GM21360 (cell line): ENCODE results near the gene CCDC141.

Experiments
- ATAC-seq: cut with Tn5 transposase; IDR thresholded peaks from one replicate; pipeline ENCODE4 v1.9.1; 2021; ENCODE audit warnings: mild to moderate bottlenecking, moderate library complexity; ENCODE audit not compliant: unreplicated experiment

The CCDC141 gene

DNA sequence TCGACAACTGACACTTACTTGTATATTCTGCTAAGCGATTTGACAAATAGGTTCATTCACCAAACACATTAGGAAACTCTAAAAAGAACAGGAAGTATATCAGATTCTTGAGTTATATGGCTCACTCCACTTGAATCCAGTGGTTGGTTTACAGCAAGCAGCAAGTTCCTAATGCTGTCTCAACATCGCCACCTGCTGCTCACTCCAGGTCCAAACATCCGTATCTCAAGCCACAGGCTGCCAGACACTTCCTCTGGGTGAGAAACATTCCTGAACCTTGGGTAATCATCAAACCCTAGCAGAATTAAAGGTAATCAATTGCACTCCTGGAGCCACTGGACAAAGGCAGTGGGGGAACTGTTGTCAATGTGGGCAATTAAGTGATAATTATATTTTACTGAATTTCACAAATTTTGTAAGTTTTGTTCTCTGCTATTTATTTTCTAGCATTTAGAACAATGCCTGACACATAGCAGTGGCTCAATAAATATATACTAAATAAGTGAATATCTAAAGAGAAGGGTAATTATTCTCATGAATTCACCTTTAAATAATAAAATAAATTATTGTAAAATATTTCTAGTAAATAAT is 135.6 kb downstream of the CCDC141 start:
- peak; percentile 79 for ATAC-seq

DNA sequence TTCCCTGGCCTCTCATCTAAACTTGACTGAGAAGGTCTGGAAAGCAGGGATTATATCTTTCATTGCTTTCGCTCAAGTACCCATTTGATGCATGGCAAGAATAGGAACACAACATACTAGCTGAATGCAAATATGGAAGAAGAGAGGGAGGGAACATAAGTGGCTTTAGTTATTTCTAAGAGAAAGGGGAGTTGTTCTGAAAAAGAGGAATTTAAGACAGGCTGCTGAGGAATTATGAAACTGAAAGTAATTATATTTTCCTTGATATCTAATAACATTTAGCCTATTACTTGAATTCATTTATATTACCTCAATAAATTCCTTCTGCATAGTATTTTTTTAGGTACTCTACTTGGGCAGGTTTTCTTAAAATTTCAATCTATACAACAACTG is 136.9 kb downstream of the CCDC141 start:
- ATAC-seq: no peak

GRCh38 chr2:178912416-178913048 is 137.4 kb downstream of the CCDC141 start:
- ATAC-seq: no peak

DNA sequence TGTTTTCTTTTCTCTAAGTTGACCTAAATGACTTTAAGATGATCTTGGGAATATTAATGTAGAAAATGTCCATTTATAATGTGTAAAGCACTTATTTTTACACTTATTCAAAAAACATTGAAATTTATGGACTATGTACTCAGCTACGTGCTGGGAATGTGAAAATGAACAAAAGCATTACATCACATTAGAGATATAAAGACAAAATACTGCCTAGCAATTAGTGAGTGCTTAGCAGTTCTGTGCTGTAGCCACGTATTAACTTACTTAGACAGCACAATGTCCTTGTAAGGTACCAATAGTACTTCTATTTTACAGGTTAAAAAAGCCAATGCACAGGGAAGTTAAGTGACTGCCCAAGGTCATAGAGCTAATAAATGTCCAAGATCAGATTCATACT is 138.9 kb downstream of the CCDC141 start:
- ATAC-seq: no peak

DNA sequence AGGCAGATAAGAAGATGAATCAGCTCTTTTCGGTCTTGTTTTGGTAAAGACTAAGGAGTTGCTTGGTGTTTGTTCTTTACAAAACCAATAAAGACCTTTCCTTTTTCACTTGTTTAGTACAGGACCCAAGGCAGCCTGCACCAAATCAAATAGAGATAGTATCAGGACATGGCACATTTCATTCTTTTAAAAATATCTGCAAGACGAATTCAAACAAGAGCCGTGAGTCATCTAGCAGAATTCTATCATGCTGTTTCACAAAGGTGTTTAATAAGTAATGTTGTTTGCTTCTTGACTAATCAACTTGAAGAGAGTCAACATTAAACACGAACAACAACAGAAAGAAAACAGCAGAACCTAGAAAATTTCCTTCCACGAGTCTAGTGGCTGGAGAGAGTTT is 139.9 kb downstream of the CCDC141 start:
- ATAC-seq: no peak

GRCh38 chr2:178909507-178909906 is 140.4 kb downstream of the CCDC141 start:
- ATAC-seq: no peak

- no peak for ATAC-seq
Observed at GRCh38 chr2:178908810-178909209, 141.1 kb downstream of the CCDC141 start.

- ATAC-seq: no peak
Observed at GRCh38 chr2:178905261-178905660, 144.7 kb downstream of the CCDC141 start.

- no peak for ATAC-seq
Observed at GRCh38 chr2:178899656-178900055, 150.3 kb downstream of the CCDC141 start.

DNA sequence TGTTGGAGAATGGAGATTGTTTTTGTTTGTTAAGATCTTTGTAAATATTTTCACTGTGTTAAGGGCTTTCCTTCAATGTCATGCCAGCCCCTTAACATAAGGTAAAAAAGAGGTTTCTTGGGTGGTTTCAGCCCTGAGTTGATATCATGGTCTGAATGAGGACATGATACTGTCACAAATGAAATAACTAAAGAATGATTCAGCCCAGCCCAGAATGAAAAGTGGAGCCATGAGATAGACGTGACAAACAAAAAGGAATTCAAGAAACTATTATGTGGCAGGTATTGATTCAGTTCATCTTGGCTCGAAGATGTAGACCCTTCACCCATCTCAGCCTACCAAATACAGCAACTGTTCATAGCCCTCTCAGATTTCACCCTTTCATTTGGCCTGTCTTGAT is 154.1 kb downstream of the CCDC141 start:
- no peak for ATAC-seq

DNA sequence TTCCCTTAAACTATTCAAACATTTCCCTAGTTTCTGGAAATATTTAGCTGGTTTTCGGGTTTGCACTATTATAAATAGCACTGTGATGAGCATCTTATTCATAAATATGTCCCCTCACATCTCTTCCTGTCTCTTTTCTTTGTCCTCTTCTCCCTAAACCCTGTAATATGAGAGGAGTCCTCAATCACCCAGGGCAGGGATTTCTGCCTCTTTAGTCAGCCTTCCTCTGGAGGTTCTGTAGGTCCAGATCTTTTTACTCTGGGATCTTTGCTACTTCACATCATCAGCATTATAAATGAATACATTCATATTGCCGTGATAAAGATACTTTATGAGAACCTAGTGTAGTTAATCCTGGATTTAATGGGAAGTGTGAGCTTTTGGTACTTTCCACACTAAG is 154.8 kb downstream of the CCDC141 start:
- no peak for ATAC-seq

GRCh38 chr2:178892751-178893625 is 156.9 kb downstream of the CCDC141 start:
- ATAC-seq: no peak

DNA sequence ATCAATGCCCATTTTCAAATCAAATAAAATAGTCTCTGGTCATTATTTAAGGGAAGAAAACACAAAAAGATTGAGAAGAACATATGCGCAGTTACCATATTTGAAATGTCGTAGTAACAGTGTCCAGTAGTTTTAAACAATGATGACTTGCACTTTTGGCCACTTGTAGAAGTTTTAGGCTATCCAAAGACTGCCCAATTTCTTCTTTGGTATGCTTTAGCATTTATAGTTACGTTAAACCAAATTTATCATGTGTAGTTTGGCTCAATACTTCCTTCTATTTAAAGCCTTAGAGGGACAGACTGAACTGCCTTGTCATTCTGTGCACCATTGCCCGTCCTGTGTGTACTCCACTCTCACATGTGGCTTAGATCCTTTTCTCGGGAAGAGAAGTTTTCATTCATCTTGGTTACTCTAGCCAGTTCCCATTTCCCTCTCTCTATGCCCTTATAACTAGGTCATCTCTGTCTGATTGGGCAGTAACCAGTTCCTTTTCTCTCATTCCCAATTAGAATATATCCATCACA is 157.9 kb downstream of the CCDC141 start:
- no peak for ATAC-seq

DNA sequence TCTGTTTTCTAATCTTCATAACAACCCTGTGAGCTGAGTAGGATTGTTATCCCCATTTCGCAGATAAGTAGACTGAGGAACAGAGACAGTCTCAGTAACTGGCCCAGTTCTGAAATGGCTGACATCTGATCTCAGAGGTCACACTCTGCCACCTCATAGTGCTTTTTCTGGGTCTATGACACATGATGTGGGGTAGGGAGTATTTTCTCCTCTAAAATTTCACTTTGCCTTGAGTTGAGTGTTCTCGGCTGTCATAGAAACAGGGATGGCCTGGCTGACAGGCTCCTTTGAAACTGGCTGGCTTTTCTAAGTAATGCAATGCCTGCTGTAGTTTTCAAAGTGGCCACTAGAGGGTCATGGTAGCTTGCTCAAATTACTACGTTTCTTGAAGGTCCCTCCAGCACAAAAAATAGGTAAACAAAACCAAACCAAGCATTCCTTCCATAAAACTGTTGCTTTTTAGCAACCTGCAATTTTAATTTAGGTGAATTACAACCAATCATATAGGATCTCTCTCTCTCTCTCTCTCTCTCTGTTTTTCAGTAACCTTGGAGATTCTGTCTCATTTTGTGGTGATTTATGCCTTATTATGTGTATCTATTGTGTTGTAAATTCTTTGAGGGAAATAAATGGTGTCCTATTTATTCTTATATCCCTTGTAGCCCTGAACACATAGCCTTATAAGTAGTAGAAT is 158.5 kb downstream of the CCDC141 start:
- ATAC-seq: peak; percentile 80

DNA sequence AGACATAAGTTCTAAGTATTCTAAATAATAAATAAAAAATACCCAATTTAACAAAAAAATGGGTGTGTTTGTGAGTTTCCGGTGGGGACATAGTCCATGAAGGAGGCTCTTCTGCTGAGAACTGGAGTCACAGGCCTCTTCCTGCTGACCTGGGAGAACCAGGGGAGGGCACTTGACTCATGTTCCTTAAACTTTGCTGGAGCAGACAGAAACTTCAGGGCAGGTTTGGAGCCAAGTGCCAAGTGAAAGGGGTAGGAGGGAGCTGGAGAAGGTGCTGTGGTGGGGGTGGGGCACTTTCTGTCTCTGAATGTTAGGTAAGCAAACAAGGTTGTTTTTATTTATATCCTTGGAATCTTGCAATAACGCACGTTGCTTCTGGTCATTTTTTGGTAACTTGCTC is 163.9 kb downstream of the CCDC141 start:
- no peak for ATAC-seq

GRCh38 chr2:178884440-178884839 is 165.5 kb downstream of the CCDC141 start:
- ATAC-seq: no peak

GRCh38 chr2:178882666-178883440 is 167.1 kb downstream of the CCDC141 start:
- no peak for ATAC-seq

- no peak for ATAC-seq
Observed at GRCh38 chr2:178881075-178881474, 168.9 kb downstream of the CCDC141 start.

- no peak for ATAC-seq
Observed at GRCh38 chr2:178880257-178880656, 169.7 kb downstream of the CCDC141 start.

DNA sequence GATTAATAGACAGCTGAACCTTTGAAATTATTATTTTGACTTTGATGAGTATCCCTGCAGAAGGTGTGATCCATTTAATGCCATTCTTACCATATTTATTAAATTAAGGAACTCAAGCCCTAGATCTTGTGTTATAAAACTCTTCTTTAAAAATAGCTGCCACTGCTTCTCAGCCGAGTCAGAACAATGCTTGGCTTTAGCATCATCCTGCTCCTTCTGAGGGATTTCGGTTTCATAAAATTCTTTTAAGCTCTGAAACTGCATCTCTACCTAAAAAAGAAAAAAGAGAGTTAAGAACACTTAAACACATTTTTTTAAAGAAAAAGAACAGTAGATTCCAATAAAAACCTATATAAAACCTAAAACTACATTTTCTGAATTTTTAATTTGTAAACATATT is 172.1 kb downstream of the CCDC141 start:
- no peak for ATAC-seq
